GM18520 (cell line): ENCODE results near the gene CDH12.
"Not testable (repeated sequence)": the region's sequence is repeated elsewhere in the genome, so short reads cannot be mapped to it uniquely, and the experiment has no call there.

Source experiments
- ATAC-seq: cut with Tn5 transposase; IDR thresholded peaks from one replicate; pipeline ENCODE4 v1.9.1; 2021; ENCODE audit not compliant: unreplicated experiment

CDH12 gene

GRCh38 chr5:22315052-22315451 is 538.1 kb downstream of the CDH12 start:
- not testable (repeated sequence) for ATAC-seq

- ATAC-seq, result no peak
Measured at GRCh38 chr5:22314548-22314947, 538.6 kb downstream of the CDH12 start.

DNA sequence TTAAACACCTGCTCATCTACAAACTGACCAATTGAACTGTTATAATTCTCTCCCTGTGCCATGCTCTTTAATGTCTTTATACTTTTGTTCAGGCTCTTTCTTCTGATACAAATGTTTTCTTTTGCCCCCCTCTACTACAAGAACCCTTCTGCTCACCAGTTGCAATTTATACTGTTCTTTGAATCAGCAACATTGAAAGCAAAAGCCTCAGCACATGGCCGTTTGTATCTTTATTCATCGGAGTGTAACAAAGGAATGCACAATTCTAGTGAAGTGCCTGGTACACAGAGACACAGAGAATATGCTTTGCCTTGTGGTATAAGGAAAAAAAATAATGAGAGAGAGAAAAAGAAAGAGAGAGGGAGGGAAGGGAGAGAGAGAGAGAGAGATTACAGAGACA is 547.1 kb downstream of the CDH12 start:
- ATAC-seq, result no peak

DNA sequence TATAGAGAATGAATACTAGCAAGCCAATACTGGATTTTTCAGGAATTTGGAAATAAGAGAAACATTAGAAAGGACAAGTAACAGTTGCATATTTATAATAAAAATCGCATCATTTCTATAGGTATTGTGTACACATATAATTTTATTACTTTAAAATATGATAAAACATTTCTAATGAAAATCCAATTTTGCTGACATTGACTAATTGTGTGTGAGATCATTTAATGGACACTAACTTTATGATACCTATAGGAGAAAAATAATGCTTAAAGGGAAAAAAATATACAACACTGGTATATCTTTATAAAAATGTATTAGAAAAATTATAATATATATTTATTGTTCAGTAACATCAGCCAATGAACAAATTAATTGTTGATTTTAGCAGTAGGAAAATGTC is 557.3 kb downstream of the CDH12 start:
- ATAC-seq, result no peak

DNA sequence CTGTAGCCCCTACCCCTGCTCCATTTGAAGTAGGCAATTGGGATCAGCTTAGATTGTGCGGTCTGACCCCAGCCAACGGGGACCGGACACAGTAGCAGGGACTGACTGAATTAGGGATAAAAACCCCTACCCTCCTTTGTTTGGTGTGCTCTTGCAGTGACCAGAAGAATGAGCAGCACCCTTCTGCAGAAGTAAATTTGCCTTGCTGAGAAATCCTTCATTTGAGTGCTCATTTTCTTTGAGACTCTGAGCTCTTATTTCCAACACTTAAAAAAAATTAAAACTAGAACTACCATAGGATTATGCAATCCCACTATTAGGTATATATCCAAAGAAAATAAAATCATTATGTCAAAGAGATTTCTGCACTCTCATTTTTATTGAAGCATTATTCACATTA is 560.0 kb downstream of the CDH12 start:
- no peak for ATAC-seq

- no peak for ATAC-seq
Measured at GRCh38 chr5:22278164-22278563, 575.0 kb downstream of the CDH12 start.

DNA sequence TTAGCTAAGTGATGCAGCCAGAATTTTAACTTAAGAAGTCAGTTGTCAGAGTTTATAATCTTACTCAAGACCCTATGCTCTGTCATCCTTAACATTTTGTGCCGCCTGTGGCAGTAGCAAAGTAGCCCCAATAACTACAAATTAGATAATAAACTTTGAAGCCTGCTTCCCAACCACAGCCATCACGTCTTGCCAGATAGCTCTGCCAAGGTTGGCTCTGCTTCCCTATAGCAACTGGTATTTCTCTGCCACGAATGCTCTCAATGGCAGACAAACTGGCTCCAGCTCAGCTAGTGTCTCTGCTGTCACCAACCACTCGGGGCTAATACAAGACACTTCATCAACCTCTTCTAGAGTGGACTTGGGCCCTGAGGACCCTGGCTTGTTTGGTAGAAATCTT is 576.1 kb downstream of the CDH12 start:
- no peak for ATAC-seq

GRCh38 chr5:22265855-22266254 is 587.3 kb downstream of the CDH12 start:
- ATAC-seq, result not testable (repeated sequence)

DNA sequence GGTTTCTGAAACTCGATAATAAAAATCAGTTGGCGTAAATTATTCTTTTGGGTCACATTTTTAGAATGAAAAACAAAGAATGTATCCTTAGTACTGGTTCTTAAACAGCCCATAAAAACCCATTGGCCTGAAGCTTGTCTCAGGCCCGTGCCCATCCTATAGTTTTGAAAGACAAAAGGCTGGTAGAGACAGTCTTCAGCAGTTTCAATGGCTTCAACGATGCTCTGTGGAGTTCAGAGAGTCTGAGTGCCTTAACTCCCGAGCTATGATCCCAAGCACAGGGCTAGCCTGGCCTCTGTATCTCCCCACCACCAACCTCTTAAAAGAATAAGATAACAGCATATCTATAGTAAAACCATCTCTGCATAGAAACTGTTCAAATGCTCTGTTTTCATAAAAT is 595.0 kb downstream of the CDH12 start:
- ATAC-seq, result no peak

DNA sequence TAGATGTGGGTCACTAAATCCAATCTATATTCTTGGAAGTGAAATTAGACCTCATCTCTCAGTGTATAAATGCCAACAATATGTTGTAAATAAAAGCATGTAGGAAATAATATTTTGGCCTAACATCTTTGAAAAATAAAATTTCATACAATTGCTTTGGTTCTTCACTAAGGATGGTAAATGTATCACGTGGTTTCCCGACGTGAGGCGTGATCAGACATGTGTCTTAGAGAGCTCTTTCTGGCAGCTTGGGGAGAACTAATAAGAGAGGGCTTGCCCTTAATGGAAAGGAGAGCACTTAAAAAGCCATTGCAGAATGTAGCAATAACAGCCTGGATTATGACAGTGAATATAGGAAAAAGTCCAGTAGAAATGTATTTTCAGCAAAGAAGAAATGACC is 602.6 kb downstream of the CDH12 start:
- ATAC-seq, result no peak

DNA sequence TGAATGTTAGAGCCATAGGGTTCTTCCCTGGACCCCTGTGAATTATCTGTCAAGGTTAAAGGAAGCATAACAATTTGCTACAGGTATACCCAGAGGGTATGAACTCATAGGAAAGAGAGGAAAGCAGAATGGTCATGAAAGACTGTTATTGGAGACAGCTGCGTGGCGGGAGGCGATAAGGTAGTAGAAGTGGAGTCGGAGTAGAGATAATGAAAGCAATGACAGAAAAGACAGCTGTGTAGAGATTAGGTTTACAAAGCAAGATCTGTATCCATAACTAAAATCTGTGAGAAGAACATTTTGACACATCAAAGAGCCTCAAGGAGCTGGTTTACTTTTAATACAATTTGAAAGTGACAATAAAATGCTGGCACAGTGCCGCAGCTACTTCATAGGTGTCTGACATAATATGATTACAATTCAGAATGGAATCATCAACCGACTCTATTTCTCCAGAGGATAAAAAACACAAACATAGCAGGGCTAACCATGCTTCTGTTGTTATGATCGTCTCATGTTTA is 603.9 kb downstream of the CDH12 start:
- no peak for ATAC-seq

GRCh38 chr5:22245770-22246169 is 607.4 kb downstream of the CDH12 start:
- ATAC-seq, result no peak

- no peak for ATAC-seq
Measured at GRCh38 chr5:22242532-22242931, 610.6 kb downstream of the CDH12 start.

- no peak for ATAC-seq
Measured at GRCh38 chr5:22238047-22238446, 615.1 kb downstream of the CDH12 start.

DNA sequence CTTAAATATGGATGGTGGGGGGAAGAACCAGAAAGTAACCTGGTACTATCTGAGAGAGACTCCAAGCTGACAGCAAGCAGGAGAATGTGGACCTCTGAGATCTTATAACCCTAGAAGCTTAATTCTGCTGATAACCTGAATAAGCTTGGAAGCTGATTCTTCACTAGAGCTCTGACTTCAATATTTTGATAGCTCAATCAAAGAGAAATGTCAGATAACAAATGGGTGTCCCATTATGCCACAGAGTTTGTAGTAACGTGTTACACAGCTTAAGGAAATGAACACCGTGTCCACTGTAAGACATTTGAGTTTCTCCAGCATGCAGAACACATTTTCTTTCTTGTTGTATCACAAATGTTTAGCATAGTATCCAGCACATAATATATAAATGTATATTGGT is 626.7 kb downstream of the CDH12 start:
- no peak for ATAC-seq

DNA sequence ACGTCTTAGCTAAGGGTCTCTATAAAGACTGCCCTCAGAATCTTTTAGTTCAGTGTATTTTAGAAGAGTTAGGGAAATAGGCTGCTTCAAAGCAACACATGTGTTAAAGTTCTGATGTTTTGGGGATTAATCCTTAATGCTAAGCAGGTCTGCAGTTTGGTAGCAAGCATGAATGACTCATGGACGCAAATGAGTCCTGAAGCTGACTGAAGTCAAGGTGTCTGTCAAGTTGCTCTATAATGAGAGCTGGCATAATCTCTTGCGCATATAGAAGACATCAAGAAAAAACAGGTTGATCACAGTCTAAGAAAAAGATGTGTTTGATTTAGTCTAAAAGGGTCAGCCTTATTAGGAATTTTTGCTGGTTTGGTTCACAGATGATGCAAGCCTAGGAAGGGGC is 630.1 kb downstream of the CDH12 start:
- no peak for ATAC-seq

DNA sequence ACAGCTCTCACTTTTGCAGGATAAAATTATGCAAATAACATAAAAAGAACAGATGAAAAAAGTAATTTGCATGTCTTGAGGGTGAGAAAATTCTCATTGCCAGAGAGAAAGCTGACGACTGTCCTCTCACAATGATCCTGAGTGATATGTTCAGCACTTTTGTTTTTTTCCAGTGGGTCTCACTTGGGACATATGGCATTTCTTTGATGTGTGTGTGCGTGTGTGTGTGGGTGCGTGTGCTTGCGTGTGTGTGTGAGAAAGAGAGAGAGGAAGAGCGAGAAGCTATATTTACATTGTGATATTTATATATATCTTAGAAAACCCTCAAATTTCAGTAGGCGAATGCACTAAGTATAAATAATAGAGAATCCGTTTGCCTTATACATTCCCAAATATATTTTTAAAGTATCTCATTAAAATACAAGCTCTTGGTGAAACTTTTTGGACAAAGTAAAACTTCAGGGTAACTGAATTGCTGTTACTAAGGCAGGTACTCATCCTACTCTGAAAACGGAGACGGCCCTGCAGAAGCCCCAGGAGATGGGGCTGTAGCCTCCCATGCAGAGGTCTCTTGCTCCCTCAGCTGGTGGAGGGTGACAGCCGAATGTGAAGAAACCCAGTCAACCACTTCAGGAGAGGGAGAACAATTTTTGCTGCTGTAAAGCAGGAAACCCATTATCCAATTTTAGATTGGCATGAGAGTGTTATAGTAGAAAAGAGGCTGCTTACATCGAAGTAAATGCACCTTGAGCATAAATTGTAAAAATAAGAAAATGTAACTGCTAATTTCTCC is 639.2 kb downstream of the CDH12 start:
- not testable (repeated sequence) for ATAC-seq

DNA sequence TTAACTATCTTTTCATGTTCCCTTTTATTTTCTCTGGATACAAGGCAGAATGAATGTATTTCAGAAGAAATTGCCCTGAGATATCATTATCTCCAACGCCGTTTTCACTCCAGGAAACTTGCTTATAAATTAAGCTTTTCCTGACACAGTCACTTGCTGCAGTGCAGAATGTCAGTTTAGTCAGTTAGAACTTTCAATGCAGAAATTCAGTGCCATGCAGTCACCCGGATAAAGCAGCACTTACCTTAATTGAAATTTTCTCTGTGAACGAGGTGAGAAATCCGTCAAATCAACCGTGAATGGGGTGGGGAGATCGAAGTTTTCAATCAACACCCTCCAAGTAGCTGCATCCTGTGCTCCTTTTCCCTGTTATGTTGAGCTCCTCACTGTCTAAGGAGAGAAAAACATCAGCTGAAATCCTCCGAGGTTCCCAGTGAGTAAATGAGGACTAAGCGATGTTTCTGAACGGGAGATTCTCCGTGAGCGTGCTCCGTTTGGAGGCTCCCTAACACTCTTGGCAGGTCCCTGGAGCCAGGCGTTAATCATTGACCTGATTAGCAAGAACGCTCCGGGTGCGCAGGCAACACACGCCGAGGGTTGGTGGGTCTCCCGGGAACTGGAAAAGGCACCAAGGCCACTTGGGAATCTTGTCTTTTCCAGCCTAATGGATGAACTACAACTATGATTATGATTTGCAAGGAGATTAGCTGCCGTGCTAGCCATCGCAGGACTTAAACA is 640.7 kb downstream of the CDH12 start:
- not testable (repeated sequence) for ATAC-seq

GRCh38 chr5:22208463-22208862 is 644.7 kb downstream of the CDH12 start:
- not testable (repeated sequence) for ATAC-seq

GRCh38 chr5:22188651-22189050 is 664.5 kb downstream of the CDH12 start:
- ATAC-seq, result not testable (repeated sequence)

- not testable (repeated sequence) for ATAC-seq
Measured at GRCh38 chr5:22187632-22188228, 665.4 kb downstream of the CDH12 start.

GRCh38 chr5:22169226-22169625 is 683.9 kb downstream of the CDH12 start:
- ATAC-seq, result not testable (repeated sequence)
